Uterus (tissue), 2 donors: Measurements from ENCODE around the gene RNF112.

Experiments used
- POLR2A ChIP-seq, 2 donors: fragments of 450-650 bp; IDR thresholded peaks; one replicate each; pipeline ENCODE4 v1.6.1; 2016; ENCODE audit warnings: antibody characterized with exemption in 2 of 2, mild to moderate bottlenecking in 1 of 2, moderate library complexity in 1 of 2
- TF ChIP-seq, protein P1 (sequence below), 4 experiments: fragments of 200-600 bp in 2 of 4; fragments of 450-650 bp in 2 of 4; sonication (generic) in 2 of 4; IDR thresholded peaks; one replicate each; pipeline ENCODE4 v1.5.1; 2016 to 2019; ENCODE audit warnings: antibody characterized with exemption in 4 of 4, mild to moderate bottlenecking in 2 of 4, moderate library complexity in 1 of 4

DNA sequence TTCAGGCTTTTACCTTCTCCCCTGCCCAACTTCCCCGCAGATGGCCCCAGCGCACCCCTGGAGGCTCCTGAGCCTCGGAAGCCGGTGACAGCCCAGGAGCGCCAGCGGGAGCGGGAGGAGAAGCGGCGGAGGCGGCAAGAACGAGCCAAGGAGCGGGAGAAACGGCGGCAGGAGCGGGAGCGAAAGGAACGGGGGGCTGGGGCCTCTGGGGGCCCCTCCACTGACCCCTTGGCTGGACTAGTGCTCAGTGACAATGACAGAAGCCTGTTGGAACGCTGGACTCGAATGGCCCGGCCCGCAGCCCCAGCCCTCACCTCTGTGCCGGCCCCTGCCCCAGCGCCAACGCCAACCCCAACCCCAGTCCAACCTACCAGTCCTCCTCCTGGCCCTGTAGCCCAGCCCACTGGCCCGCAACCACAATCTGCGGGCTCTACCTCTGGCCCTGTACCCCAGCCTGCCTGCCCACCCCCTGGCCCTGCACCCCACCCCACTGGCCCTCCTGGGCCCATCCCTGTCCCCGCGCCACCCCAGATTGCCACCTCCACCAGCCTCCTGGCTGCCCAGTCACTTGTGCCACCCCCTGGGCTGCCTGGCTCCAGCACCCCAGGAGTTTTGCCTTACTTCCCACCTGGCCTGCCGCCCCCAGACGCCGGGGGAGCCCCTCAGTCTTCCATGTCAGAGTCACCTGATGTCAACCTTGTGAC, 29.1 kb upstream of the RNF112 start:
- TF ChIP-seq, protein P1, sequence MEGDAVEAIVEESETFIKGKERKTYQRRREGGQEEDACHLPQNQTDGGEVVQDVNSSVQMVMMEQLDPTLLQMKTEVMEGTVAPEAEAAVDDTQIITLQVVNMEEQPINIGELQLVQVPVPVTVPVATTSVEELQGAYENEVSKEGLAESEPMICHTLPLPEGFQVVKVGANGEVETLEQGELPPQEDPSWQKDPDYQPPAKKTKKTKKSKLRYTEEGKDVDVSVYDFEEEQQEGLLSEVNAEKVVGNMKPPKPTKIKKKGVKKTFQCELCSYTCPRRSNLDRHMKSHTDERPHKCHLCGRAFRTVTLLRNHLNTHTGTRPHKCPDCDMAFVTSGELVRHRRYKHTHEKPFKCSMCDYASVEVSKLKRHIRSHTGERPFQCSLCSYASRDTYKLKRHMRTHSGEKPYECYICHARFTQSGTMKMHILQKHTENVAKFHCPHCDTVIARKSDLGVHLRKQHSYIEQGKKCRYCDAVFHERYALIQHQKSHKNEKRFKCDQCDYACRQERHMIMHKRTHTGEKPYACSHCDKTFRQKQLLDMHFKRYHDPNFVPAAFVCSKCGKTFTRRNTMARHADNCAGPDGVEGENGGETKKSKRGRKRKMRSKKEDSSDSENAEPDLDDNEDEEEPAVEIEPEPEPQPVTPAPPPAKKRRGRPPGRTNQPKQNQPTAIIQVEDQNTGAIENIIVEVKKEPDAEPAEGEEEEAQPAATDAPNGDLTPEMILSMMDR (IDR thresholded peaks at IDR 0.05), result no peak
- TF ChIP-seq POLR2A (IDR thresholded peaks at IDR 0.05), result no peak
